ENCODE results near the gene POTEG. TPM values are rescaled to one million over a fixed set of nuclear protein-coding genes. Genes with fewer than 3 reads are reported as not detected.
"Not testable (repeated sequence)": the region's sequence is repeated elsewhere in the genome, so short reads cannot be mapped to it uniquely, and the experiment has no call there.

Gene POTEG
- polyA plus RNA-seq, 1 experiment: not detected

DNA sequence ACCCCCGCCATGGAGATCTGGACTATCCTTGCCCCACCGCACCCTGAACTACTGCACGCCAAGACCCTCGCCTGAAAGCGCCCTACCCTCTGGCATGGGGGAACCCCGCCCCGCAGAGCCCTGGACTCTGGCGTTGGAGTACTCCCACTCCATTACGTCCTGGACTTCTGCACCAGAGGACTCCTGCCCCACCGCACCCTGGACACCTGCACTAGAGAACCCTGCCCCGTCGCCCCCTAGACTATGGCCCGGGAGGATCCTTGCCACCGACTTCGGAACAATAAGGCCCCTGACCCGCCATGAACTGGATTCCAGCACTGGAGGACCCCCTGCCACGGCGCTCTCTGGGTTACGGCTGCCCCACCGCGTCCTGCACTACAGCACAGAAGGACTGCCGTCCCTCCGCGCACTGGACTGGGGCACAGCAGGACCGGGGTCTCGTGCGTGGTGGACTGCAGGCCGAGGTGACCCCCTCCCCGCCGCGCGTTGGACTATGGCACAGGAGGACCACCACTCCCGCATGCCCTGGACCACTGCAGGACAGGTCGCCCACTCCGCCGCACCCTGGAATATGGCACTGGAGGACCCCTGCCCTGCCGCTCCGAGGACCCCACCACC lies 72.4 kb downstream of the POTEG start:
- POLR2A ChIA-PET; H3K4me3 ChIP-seq (ENCODE audit: low read depth, low read length); DNase-seq (ENCODE audit: low read depth); H3K36me3 ChIP-seq (ENCODE audit: control insufficient read depth, insufficient read depth, low read length); H3K27me3 ChIP-seq (ENCODE audit: control insufficient read depth, insufficient read depth, low read length); CTCF ChIA-PET: not testable (repeated sequence)

DNA sequence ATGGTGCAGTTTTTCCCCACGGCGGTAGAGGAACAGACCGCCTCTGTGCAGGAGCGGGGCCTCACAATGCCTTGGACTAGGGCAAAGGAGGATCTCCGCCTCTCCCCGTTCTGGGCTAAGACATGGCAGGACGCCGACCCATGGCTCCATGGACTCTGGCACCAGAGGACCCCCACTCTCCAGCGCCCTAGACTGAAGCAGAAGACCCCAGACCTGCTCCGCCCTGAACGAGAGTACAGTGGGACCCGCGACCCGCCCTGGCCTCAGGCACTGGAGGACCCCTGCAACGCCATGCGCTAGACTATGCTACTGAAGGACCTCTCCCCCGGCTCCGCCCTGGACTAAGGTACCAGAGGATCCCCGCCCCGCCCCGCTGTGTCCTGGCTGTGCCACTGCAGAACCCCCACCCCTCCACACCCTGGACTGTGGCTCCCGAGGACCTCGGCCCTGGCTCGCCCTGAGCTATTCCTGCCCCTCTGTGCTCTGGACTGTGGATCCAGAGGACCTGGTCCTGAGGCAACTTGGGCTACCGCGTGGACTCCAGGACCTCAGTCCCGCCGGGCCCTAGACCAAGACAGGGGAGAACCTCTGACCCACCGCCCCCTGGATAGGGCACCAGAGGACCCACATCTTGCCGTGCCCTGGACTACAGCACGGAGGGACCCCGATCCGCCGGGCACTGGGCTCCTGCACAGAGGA lies 73.1 kb downstream of the POTEG start:
- CTCF ChIA-PET, POLR2A ChIA-PET: not testable (repeated sequence)

More for the DNA sequence above, 73.1 kb downstream of the POTEG start:
- H3K27me3 ChIP-seq (ENCODE audit: control insufficient read depth, insufficient read depth, low read length); DNase-seq (ENCODE audit: low read depth); H3K4me3 ChIP-seq (ENCODE audit: low read depth, low read length); H3K36me3 ChIP-seq (ENCODE audit: control insufficient read depth, insufficient read depth, low read length): not testable (repeated sequence)

Small RNAs within 50 kb of the gene (small RNA-seq; reads per million reads assigned to genes)
- gene RNU6-1268P (ENCODE audit: insufficient read length, low read depth, low replicate concordance): not detected

All from BJ (cell line).